GM18861 (cell line): ENCODE results near the gene FKRP.
"Not testable (repeated sequence)": the region's sequence is repeated elsewhere in the genome, so short reads cannot be mapped to it uniquely, and the experiment has no call there.

ENCODE experiments used
- ATAC-seq: cut with Tn5 transposase; IDR thresholded peaks from one replicate; pipeline ENCODE4 v1.9.1; 2021; ENCODE audit not compliant: unreplicated experiment

The FKRP gene

DNA sequence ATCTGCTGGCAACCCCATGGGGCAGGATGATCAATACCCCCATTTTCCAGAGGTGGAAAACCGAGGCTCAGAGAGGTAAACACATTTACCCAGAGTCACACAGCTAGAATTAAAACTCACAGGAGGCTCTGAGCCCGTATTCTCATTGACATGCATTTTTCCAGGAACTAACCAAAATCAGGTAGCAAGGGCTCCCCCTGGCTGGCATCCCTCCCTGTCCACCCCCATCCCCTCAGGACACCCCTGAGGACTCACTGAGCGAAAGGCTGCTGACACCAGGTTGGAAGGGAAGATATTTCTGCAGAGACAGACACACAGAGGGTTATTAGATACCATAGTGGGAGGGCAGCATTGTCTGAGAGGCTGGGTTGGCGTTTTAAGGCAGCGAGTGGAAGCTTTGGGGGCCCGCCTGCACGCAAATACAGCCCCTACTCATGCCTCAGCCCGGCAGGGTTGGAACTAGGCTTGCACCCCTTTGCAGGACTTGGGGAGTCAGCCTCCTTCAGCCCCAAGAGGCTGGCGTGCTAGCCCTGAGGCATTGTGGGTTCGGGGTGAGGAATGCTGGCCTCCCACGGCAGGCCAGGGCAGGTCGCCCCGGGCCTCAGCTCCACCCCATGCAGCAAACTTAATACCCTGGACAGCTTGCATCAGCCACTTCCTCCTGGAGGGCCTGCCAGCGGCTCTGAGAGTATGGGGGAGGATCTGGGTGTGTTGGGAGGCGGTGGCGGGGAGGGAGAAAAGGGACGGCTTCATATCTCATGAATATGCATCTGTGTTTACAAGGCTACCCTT is 38.6 kb downstream of the FKRP start:
- peak; percentile 36 for ATAC-seq

GRCh38 chr19:46785054-46785979 is 39.5 kb downstream of the FKRP start:
- no peak for ATAC-seq

- no peak for ATAC-seq
Measured at GRCh38 chr19:46785980-46786235, 40.1 kb downstream of the FKRP start.

- peak; percentile 33 for ATAC-seq
Measured at GRCh38 chr19:46786236-46787039, 40.6 kb downstream of the FKRP start.

DNA sequence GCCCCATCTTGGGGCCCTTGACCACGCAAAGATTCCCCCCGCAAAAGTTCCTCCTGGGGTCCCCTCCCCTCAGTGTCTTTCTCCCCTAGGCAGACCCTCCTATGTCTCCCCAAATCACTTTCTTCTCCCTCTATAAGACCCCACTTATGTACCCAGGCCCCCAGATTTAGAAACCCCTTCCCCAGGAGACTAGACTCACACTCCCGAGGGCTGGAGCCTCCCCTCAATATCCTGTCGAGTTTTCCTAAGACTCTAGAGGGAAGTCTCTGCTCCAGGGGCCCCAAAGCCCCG is 41.1 kb downstream of the FKRP start:
- ATAC-seq: no peak

GRCh38 chr19:46787331-46788261 is 41.7 kb downstream of the FKRP start:
- ATAC-seq: no peak

DNA sequence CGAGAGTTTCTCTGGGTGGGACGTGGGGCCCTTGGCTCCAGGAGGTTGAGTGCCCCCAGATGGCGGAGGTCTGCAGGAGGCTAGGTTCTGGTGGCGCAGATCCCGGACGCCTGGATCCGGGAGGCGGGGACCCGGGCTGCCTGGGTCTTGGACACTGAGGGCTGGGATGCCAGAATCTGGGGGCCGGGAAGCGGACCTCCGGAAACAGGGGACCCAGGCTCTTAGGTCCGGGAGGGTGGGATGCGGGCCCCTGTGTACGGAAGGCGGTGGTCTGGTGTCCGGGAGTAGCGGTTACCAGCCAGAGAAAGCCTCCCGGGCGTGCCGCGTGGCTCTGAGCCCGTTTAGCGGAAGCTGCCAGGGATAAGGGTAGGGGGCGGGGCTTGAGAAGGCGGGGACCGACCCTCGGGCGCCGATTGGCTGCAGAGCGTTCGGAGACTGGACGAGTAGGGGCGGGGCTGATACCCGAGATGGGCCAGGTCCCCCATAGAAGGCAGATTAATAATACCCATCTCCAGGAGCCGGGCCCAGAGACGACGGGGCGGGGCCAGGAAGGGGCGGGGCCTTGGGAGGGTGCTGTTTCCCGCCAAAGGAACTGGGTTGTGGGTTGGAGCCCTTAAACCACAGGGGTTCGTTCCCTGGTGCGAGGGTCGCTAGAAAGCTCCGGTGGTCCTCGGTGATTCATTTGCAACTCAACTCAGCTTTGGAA is 42.6 kb downstream of the FKRP start, which contains the start of gene SLC1A5:
SLC1A5 (minus strand) TSS at position 333 of the 706 bp plus-strand sequence. CDS start 629 bp downstream, outside the sequence.
- peak; percentile 33 for ATAC-seq

DNA sequence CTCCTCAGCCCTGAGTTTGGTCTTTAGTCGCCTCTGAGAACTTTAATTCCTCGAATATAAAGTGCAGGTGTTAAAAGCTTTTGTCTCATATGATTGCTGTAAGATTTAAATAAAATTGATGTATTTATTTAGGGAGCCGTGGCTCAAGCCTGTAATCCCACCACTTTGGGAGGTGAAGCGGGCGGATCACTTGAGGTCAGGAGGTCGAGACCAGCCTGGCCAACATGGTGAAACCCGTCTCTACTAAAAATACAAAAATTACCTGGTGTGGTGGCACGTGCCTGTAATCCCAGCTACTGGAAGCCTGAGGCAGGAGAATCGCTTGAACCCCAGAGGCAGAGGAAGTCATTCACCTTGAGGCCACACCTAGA is 43.1 kb downstream of the FKRP start:
- no peak for ATAC-seq

DNA sequence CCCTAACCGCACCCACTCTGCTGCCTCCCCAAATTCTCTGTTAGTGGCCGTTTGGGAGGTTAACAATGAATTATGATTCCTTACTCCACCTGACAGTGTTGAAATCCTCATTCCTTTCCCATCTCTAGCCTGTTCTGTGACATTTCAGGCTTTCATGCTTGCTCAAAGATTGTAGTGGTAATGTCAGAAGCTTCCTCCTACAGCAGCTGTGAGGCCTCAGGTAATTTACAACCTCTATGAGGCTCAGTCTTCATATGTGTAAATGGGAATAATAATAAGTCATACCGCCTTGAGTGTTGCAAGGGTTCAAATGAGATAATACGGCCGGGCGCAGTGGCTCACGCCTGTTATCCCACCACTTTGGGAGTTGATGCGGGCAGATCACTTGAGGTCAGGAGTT is 43.5 kb downstream of the FKRP start:
- no peak for ATAC-seq

DNA sequence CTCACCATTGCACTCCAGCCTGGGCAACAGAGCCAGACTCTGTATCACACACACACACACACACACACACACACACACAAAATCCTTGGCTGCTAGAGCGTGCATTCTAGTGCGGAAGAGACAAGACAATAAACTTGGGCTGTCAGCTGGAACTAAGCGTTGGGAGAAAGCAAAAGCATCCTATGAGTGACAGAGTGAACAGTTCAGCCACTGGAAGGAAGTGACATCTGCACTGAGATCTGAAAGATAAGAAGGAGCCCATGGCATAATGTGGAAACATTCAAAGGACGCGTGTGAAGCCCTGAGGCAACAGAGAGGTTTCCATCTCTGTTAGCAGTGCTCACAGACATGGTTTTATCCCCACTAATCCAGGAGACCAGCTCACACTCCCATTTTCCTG is 46.1 kb downstream of the FKRP start:
- no peak for ATAC-seq

DNA sequence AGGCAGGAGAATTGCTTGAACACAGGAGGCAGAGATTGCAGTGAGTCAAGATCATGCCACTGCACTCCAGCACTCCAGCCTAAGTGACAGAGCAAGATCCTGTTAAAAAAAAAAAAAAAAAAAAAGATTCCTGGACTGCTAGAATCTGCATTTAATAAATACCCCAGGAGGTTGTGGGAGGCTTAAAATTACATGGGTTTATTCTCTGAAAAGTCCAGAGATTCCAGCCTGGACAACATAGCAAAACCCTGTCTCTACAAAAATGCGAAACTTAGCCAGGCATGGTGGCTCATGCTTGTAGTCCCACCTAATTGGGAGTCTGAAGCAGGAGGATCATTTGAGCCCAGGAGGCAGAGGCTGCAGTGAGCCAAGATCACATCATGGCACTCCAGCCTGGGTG is 52.0 kb downstream of the FKRP start:
- no peak for ATAC-seq

- ATAC-seq: no peak
Measured at GRCh38 chr19:46798713-46799112, 52.9 kb downstream of the FKRP start.

DNA sequence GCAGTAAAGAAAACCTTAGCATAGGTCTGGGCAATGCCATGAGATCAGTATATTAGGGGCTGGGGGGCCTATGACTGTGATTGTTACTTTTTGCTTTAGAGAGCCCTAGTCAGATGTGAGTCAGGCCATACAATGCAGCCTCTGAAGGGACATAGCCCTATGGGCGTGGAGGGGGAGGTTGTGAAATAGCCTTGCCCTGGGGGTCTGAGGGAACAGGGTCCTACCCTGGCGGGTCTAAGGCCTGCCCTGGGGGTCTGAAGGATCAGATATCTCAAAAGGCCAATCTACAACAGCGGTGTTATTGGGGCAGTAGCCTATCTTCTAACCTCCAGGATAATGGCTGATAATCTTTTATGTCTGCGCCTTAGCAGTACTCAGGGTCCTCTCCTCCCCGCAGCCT is 56.3 kb downstream of the FKRP start:
- no peak for ATAC-seq

DNA sequence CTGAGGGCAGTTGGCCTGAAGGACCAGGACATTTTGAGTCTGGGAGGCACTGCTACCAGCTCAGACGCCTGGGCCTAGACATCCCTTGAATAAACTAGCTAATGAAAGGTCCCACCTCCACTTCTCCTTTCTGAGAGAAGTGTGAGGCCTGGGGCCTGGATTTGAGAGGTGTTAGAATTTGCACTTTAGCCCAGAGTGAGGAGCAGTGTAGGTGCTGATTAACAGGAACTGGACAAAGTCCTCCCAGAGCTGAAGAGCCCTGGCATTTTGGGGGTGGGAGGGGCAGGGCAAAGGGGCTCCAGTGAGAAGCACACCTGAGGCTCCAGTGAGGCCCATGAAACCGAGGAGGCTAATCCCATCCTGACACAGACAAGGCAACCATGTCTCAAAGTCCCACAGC is 57.7 kb downstream of the FKRP start:
- no peak for ATAC-seq

- ATAC-seq: not testable (repeated sequence)
Measured at GRCh38 chr19:46804432-46804831, 58.6 kb downstream of the FKRP start.

GRCh38 chr19:46806656-46807055 is 60.8 kb downstream of the FKRP start:
- ATAC-seq: no peak
